ENCODE measurements around the gene PCID2. TPM values are rescaled to one million over a fixed set of nuclear protein-coding genes. Genes with fewer than 3 reads are reported as not detected.

The PCID2 gene
- total and polyA plus RNA-seq, 2 of the 13 experiments (the other 11 are each of a cell fraction or from before 2014, with no cell fraction given): 65.0 to 111 TPM

- TF ChIP-seq JUNB (CRISPR knock-in tag; IDR thresholded peaks at IDR 0.05; ENCODE audit: borderline replicate concordance) (no peak), ZXDC (CRISPR knock-in tag; IDR thresholded peaks at IDR 0.05) (no peak), RAD21 (CRISPR knock-in tag; IDR thresholded peaks at IDR 0.05) (0 out of 2 replicates have a peak, but pooled peaks have one; percentile 23), GPBP1L1 (CRISPR knock-in tag; IDR thresholded peaks at IDR 0.05) (no peak), ZNF281 (CRISPR knock-in tag; IDR thresholded peaks at IDR 0.05; ENCODE audit: borderline replicate concordance) (peak; percentile 79; the same call in 1 of the 2 replicates), BCL3 (CRISPR knock-in tag; IDR thresholded peaks at IDR 0.05) (peak; percentile 79; the same call in 1 of the 2 replicates), SSRP1 (CRISPR knock-in tag; IDR thresholded peaks at IDR 0.05) (0 out of 2 replicates have a peak, but pooled peaks have one; percentile 62), ZC3H4 (CRISPR knock-in tag; IDR thresholded peaks at IDR 0.05; ENCODE audit: borderline replicate concordance) (no peak), ZHX1 (CRISPR knock-in tag; IDR thresholded peaks at IDR 0.05; ENCODE audit: low read depth) (peak; percentile 70; the same call in 1 of the 2 replicates), MED8 (CRISPR knock-in tag; IDR thresholded peaks at IDR 0.05; ENCODE audit: insufficient replicate concordance) (peak; percentile 99), ZNF292 (CRISPR knock-in tag; IDR thresholded peaks at IDR 0.05; ENCODE audit: borderline replicate concordance, low read depth) (no peak), ZFP1 (CRISPR knock-in tag; IDR thresholded peaks at IDR 0.05) (peak; percentile 95), ZNF446 (CRISPR knock-in tag; IDR thresholded peaks at IDR 0.05) (0 out of 2 replicates have a peak, but pooled peaks have one; percentile 22)
These were observed 69.5 kb downstream of the PCID2 start (continued) for GRCh38 chr13:113138792-113139551.

Data from HepG2 (cell line).